GM19372 (cell line): ENCODE data around the gene ATXN2.
"Not testable (repeated sequence)": the region's sequence is repeated elsewhere in the genome, so short reads cannot be mapped to it uniquely, and the experiment has no call there.

Experiments
- ATAC-seq: cut with Tn5 transposase; IDR thresholded peaks from one replicate; pipeline ENCODE4 v1.9.1; 2021; ENCODE audit warnings: mild to moderate bottlenecking, low read depth, moderate library complexity; ENCODE audit not compliant: unreplicated experiment

The ATXN2 gene

DNA sequence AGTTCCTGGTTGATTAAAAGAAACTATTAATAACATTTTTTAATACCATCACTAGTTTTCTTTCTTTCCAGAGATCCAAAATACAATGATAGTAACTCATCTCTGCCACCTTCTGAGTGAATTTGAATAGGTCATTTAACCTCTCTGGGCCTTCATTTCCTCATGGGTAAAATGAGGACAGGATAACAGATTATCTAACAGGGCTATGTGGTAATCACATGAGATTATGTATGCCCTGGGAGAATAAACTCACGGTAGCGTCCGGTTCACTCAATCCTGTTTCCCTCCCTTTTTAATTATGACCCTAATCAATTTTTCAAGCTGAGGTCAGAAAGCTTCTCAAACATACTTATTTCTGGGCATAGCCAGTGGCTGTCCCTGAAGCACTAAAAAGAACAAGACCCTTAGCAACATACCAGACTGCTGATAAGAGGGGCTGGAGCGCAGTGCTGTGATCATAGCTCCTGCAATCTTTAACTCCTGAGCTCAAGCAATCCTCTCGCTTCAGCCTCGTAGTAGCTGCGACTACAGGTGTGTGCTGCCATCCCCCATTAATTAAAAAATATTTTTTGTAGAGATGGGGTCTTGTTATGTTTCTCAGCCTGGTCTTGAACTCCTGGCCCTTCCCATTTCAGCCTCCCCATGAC, 24.2 kb downstream of the ATXN2 start:
- ATAC-seq: no peak

GRCh38 chr12:111573476-111573875, 25.6 kb downstream of the ATXN2 start:
- no peak for ATAC-seq

GRCh38 chr12:111570084-111570961, 28.8 kb downstream of the ATXN2 start:
- no peak for ATAC-seq

- ATAC-seq: no peak
Measured at GRCh38 chr12:111569363-111570083, 29.6 kb downstream of the ATXN2 start.

DNA sequence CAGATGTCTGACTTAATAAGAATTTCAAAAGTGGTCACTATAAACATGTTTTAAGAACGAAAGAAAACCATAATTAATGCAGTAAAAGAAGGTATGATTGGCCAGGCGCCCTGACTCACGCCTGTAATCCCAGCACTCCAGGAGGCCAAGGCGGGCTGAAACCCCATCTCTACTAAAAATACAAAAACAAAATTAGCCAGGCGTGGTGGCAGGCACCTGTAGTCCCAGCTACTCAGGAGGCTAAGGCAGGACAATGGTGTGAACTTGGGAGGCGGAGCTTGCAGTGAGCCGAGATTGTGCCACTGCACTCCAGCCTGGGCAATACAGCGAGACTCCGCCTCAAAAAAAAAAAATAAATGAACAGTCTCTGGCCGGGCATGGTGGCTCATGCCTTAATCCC, 38.3 kb downstream of the ATXN2 start:
- ATAC-seq: not testable (repeated sequence)

- no peak for ATAC-seq
Measured at GRCh38 chr12:111558107-111558376, 41.1 kb downstream of the ATXN2 start.

GRCh38 chr12:111557271-111558106, 41.6 kb downstream of the ATXN2 start:
- ATAC-seq: no peak

- ATAC-seq: no peak
Measured at GRCh38 chr12:111556676-111557075, 42.4 kb downstream of the ATXN2 start.

DNA sequence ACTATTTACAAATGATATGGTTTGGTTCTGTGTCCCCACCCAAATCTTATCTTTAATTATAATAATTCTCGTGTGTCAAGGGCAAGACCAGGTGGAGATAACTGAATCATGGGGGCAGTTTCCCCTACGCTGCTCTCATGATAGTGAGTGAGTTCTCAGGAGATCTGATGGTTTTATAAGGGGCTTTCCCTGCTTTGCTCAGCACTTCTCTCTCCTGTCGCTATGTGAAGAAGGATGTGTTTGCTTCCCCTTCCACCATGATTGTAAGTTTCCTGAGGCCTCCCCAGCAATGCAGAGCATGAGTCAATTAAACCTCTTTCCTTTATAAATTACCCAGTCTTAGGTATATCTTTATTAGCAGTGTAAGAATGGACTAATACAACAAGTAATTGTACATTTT, 43.8 kb downstream of the ATXN2 start:
- ATAC-seq: not testable (repeated sequence)

DNA sequence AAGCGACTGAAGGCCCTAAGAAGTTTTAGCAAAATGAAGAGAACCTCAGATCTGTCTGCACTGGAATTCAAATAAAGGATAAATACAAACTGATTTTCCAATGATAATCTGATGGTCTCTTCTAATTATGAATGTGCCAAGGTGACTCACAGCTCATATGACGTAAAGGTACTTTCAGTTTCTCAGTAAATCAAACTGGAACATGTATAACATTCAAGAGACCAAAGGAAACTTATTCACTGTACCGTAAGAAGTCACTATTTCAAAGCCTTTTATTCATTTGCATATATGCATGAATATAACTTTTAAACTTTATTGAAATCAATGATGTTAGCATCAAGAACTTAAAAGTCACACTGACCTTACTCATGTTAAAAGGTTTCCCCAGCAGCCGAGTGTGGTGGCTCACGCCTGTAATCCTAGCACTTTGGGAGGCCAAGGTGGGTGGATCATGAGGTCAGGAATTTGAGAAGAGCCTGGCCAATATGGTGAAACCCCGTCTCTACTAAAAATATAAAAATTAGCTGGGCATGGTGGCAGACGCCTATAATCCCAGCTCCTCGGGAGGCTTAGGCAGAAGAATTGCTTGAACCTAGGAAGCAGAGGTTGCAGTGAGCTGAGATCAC, 52.2 kb downstream of the ATXN2 start:
- ATAC-seq: no peak

DNA sequence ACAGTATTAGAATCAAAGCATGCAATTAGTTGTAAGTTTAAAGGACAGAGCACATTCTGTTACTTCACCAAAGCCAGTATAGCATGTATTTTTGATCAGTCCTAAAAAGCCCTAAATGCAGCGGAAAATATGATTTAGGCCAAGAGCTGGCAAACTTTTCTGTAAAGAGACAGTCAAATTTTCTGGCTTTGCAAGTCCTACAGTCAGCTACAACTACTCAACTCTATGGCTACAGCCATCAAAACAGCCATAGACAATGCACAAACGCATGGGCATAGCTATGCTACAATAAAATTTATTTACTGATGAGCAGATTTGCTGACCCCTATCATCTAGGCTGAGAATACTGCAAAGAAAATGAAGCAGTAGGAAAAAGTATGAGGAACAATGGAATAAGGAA, 52.9 kb downstream of the ATXN2 start:
- no peak for ATAC-seq

- no peak for ATAC-seq
Measured at GRCh38 chr12:111544032-111544431, 55.1 kb downstream of the ATXN2 start.

DNA sequence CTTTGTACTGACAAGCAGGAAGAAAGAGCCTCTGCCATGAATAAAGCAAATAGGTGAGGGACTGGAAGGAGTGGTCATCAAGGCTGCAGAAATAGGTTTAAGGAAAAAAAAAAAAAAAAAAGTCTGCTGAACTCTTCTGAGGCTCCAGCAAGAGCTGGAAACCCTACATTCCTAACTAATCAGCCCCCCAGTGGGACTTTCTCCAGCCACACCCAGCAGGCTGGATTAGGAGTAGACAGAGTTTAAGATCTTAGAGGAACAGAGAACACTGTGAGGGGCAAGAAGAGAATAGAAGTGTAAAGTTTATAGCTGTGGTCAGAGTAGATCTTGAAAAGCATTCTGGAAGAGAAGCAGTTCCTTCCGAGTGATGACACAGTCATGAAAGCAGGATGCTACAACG, 66.4 kb downstream of the ATXN2 start:
- ATAC-seq: no peak

GRCh38 chr12:111529424-111530368, 69.4 kb downstream of the ATXN2 start:
- ATAC-seq: no peak

DNA sequence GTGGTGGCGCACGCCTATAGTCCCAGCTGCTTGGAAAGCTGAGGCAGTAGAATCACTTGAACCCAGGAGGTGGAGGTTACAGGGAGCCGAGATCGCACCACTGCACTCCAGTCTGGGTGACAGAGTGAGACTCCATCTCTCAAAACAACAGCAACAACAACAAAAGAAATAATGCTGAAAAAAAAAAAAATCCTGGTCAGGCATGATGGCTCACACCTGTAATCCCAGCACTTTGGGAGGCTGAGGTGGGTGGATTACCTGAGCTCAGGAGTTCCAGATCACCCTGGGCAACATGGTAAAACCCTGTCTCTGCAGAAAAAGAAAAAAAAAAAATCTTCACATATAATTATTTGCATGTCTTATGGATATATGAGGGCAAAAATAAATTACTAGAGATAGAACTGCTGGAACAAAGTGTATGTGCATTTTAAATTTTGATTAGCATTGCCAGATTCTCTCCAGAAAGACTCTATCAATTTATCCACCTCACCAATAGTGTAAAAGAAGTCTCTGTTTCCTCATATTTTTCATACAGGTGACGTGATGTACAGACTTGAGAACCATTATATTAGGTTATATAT, 75.4 kb downstream of the ATXN2 start:
- ATAC-seq: no peak

DNA sequence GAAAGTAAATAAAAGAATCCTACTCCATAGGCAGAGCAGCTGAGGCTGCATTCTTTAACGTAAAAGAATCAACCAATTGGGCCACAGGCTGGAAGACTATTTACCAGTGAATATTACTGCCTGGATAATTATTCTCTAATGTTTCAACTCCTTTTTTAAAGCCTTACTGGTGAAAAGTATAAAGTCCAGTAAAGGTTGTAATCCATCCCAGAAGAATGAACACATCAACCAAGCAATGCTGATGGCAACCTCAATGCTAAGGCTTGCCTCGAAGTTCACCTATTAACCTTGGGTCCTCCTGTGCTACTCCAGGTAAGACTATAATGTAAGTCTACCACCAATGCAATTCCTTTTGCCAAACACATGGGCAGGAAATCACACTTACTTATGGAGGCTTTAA, 77.3 kb downstream of the ATXN2 start:
- no peak for ATAC-seq

DNA sequence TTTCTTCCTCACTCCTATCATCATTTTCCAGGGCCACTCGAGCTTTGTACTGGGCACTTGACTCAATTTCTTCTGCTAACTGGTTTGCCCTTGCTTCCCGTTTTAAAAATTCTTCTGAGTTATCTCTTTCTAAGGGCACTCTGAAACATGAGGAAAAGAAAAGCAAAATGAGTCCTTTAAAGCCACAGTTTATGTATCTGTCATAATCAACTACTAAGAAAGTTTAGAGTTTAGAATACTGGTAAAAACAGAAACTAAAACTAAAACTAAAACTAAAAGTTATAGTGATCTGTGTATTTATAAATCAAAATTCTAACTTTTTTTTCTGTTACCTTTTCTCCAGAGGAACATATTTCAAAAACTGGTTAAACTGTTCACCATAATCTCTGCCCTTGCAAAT, 79.2 kb downstream of the ATXN2 start:
- ATAC-seq: no peak

GRCh38 chr12:111519083-111519482, 80.0 kb downstream of the ATXN2 start:
- no peak for ATAC-seq

DNA sequence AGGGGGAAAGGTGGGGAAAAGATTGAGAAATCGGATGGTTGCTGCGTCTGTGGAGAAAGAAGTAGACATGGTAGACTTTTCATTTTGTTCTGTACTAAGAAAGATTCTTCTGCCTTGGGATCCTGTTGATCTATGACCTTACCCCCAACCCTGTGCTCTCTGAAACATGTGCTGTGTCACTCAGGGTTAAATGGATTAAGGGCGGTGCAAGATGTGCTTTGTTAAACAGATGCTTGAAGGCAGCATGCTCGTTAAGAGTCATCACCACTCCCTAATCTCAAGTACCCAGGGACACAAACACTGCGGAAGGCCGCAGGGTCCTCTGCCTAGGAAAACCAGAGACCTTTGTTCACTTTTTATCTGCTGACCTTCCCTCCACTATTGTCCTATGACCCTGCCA, 91.4 kb downstream of the ATXN2 start:
- ATAC-seq: not testable (repeated sequence)
